ENCODE measurements around the gene GTF2H4.
"Not testable (repeated sequence)": the region's sequence is repeated elsewhere in the genome, so short reads cannot be mapped to it uniquely, and the experiment has no call there.

The GTF2H4 gene

GRCh38 chr6:30907758-30908591 lies at the start of gene GTF2H4:
Gene GTF2H4 (plus strand): TSS chr6:30908207.
- intact Hi-C loops (cut with DNase I), result loop anchor here (2.0 kb wide), 1 partner anchor 21 kb away; no protein-coding TSS in a partner anchor
- peak; percentile 95 to 99 (median 98) for DNase-seq

- DNase-seq; intact Hi-C loops (cut with DNase I): not testable (repeated sequence)
These were observed 48.3 kb upstream of the GTF2H4 start for GRCh38 chr6:30859726-30860125.

- no peak for DNase-seq
- intact Hi-C loops (cut with DNase I), result no loop called here
These were observed 46.6 kb upstream of the GTF2H4 start for GRCh38 chr6:30861257-30862048.

GRCh38 chr6:30862156-30862875 lies 45.7 kb upstream of the GTF2H4 start:
- DNase-seq, result no peak
- intact Hi-C loops (cut with DNase I), result no loop called here

GRCh38 chr6:30864325-30864724 lies 43.7 kb upstream of the GTF2H4 start:
- intact Hi-C loops (cut with DNase I), result no loop called here

GRCh38 chr6:30869241-30869749 lies 38.7 kb upstream of the GTF2H4 start:
- DNase-seq; intact Hi-C loops (cut with DNase I): not testable (repeated sequence)

More at GRCh38 chr6:30864325-30864724, 43.7 kb upstream of the GTF2H4 start:
- no peak for DNase-seq

- intact Hi-C loops (cut with DNase I), result no loop called here
- no peak for DNase-seq
These were observed 37.5 kb upstream of the GTF2H4 start for GRCh38 chr6:30870546-30870945.

GRCh38 chr6:30871592-30872183 lies 36.3 kb upstream of the GTF2H4 start:
- intact Hi-C loops (cut with DNase I), result no loop called here
- DNase-seq, result no peak

- no peak for DNase-seq
- intact Hi-C loops (cut with DNase I), result no loop called here
These were observed 34.8 kb upstream of the GTF2H4 start for GRCh38 chr6:30873137-30873640.

- intact Hi-C loops (cut with DNase I); DNase-seq: not testable (repeated sequence)
These were observed 34.2 kb upstream of the GTF2H4 start for GRCh38 chr6:30873795-30874194.

- intact Hi-C loops (cut with DNase I), result loop anchor here (5.0 kb wide), 1 partner anchor 133 kb away; the partner anchor contains the start of genes FLOT1 and IER3
- DNase-seq, result no peak
These were observed 32.6 kb upstream of the GTF2H4 start for GRCh38 chr6:30875244-30876038.

GRCh38 chr6:30876039-30876730 lies 31.8 kb upstream of the GTF2H4 start:
- intact Hi-C loops (cut with DNase I), result loop anchor here (5.0 kb wide), 1 partner anchor 134 kb away; the partner anchor contains the start of genes FLOT1 and IER3
- no peak for DNase-seq

- peak; percentile 74 to 97 (median 89) for DNase-seq
- intact Hi-C loops (cut with DNase I), result loop anchor here (1.0 to 5.0 kb wide), 2 partner anchors 49 to 135 kb away; partner anchors contain the start of genes FLOT1 and IER3
These were observed 30.4 kb upstream of the GTF2H4 start for GRCh38 chr6:30877419-30878262.

- intact Hi-C loops (cut with DNase I), result loop anchor here (5.0 to 10.0 kb wide), 2 partner anchors 138 to 205 kb away; partner anchors contain the start of genes DHX16, FLOT1 and IER3
These were observed 28.2 kb upstream of the GTF2H4 start for GRCh38 chr6:30879684-30880427.

GRCh38 chr6:30880698-30881252 lies 27.2 kb upstream of the GTF2H4 start:
- intact Hi-C loops (cut with DNase I), result loop anchor here (10.0 kb wide), 1 partner anchor 206 kb away; the partner anchor contains the start of gene DHX16
- DNase-seq, result peak in 5 of 10 donors; percentile 34 to 93 (median 48)

More at GRCh38 chr6:30879684-30880427, 28.2 kb upstream of the GTF2H4 start:
- DNase-seq, result no peak
